ENCODE data around the gene CHRDL2. TPM values are rescaled to one million over a fixed set of nuclear protein-coding genes. Genes with fewer than 3 reads are reported as not detected.

Gene CHRDL2
- total and polyA plus RNA-seq, 7 donors: 6.1 to 45.1 (median 14.6) TPM; not detected in 1

DNA sequence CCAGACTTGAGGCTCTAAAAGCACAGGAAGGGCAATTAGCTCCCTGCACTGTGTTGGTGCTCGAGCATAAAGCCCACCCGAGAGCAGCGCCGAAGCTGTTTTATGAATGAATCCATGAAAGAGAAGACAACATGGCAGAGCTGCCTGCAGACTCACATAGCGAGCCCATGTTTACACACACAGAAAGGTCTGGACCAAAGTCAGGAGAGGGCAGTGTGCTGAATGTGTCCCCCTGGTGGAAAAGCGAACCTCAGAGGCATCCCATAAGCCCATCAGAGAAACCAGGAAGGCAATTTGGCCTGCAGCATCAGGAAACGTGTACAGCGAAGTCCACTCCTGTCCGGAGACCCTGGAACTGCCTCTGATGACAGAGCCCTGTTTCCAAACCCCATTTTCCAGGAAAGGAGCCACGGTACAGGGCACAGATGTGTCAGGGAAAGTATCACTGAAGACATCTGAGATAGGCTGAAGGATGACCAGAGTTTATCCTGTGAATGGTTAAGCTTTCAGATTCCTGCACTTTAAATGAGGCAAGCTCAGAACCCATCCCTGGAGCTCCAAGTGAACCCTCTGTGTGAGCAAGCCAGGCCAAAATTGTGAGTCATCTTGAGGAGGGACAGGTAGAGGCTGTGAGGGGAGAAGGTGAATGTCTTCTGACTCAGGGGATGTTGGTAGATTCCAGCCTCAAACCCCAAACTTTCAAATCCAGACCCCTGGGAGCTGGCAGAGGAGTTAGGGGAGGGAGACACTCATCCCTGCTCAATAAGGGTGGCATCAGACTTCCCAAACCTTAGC, 36.9 kb downstream of the CHRDL2 start:
- Histone ChIP-seq H3K4me3 (no peak overlapping the region), H3K27me3 (no peaks in the 10 kb centered on the region), H3K9me3 (no peaks in the 10 kb centered on the region), H3K36me3 (peaks cover 0 to 6% (median 0%) of the 10 kb centered on the region in 4 donors), H3K4me1 (peaks cover 0 to 53% (median 48%) of the 10 kb centered on the region in 4 donors), H3K27ac (peak overlapping the region in 3 of 4 donors; percentile 44 to 91 (median 86))
- intact Hi-C loops (cut with DNase I): loop anchor here (5.0 kb wide), 1 partner anchor 33 kb away; no protein-coding TSS in a partner anchor
- 78 to 79% methylated on average over 10 of the region's 10 CpGs for WGBS, 2 donors
- DNase-seq: no peak
- no peak for TF ChIP-seq POLR2A (IDR thresholded peaks at IDR 0.05)
- TF ChIP-seq CTCF (IDR thresholded peaks at IDR 0.05): peak in 1 of 4 experiments; percentile 20

DNA sequence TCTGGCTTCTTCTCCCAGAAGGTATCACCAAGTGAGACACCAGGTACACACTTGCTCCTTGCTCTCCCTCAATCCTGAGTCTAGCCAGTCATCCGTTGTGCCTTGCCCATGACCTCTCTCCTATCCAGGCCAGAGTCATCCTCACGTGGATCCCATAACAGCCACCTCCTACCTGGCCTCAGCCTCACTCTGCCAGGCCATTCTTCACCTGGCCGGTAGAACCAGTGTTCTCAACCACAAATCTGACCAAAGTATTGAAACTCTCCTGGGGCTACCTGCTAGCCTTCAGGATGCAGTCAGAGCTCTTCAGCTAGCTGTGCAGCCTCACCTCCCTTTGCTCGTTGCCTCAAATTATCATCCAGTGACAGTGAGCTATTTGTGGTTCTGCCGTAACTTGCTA, 37.7 kb downstream of the CHRDL2 start:
- 78 to 85% methylated on average over 5 of the region's 5 CpGs for WGBS, 2 donors
- no peak for DNase-seq
- H3K27ac ChIP-seq: peak overlapping the region in 2 of 4 donors; percentile 86 to 91
- H3K4me1 ChIP-seq: peaks cover 0 to 53% (median 48%) of the 10 kb centered on the region in 4 donors
- intact Hi-C loops (cut with DNase I): loop anchor here (5.0 kb wide), 1 partner anchor 34 kb away; no protein-coding TSS in a partner anchor
- no peaks in the 10 kb centered on the region for H3K27me3 ChIP-seq
- TF ChIP-seq POLR2A (IDR thresholded peaks at IDR 0.05) (no peak), EP300 (IDR thresholded peaks at IDR 0.05) (no peak), CTCF (IDR thresholded peaks at IDR 0.05) (no peak), POLR2AphosphoS5 (IDR thresholded peaks at IDR 0.05) (no peak)
- no peak overlapping the region for H3K4me3 ChIP-seq
- H3K9me3 ChIP-seq: no peaks in the 10 kb centered on the region
- H3K36me3 ChIP-seq: no peaks in the 10 kb centered on the region

DNA sequence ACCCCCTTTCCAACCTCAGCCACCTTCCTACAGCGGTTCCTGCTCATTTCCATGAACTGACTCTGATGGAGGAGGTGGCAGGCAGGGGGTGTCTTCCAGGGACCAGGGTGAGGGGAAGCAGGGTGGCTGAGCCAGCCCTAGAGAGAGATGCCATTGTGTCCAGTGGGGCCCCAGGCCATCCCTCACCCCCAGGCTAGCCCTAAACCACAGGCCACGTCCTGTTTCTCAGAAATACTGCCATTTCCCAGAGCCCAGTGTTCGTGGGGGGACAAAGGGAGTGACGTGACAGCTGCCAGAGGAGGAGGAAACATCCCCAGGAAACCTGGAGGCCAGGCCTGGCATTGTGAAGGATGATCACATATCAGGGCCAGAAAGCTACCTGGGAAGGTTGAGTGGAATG, 39.5 kb downstream of the CHRDL2 start:
- peaks cover 0 to 50% (median 43%) of the 10 kb centered on the region in 4 donors for H3K4me1 ChIP-seq
- intact Hi-C loops (cut with DNase I): loop anchor here (5.0 kb wide), 1 partner anchor 36 kb away; no protein-coding TSS in a partner anchor
- WGBS, 2 donors: 60 to 61% methylated on average over 4 of the region's 4 CpGs

GRCh38 chr11:74689666-74690065, 41.6 kb downstream of the CHRDL2 start:
- H3K36me3 ChIP-seq: no peaks in the 10 kb centered on the region
- intact Hi-C loops (cut with DNase I): loop anchor here (5.0 kb wide), 1 partner anchor 38 kb away; no protein-coding TSS in a partner anchor
- 94 to 97% methylated on average over 4 of the region's 4 CpGs for WGBS, 2 donors
- H3K4me1 ChIP-seq: peaks cover 0 to 33% (median 26%) of the 10 kb centered on the region in 4 donors
- no peak for DNase-seq
- no peaks in the 10 kb centered on the region for H3K27me3 ChIP-seq
- H3K4me3 ChIP-seq: no peak overlapping the region
- TF ChIP-seq EP300 (IDR thresholded peaks at IDR 0.05) (no peak), POLR2AphosphoS5 (IDR thresholded peaks at IDR 0.05) (no peak), POLR2A (IDR thresholded peaks at IDR 0.05) (no peak), CTCF (IDR thresholded peaks at IDR 0.05) (no peak)
- no peaks in the 10 kb centered on the region for H3K9me3 ChIP-seq
- no peak overlapping the region for H3K27ac ChIP-seq

More for the DNA sequence above, 39.5 kb downstream of the CHRDL2 start:
- DNase-seq: no peak
- no peak overlapping the region for H3K4me3 ChIP-seq
- H3K27me3 ChIP-seq: no peaks in the 10 kb centered on the region
- no peaks in the 10 kb centered on the region for H3K9me3 ChIP-seq
- TF ChIP-seq POLR2A (IDR thresholded peaks at IDR 0.05): no peak
- no peak for TF ChIP-seq EP300 (IDR thresholded peaks at IDR 0.05)
- TF ChIP-seq POLR2AphosphoS5 (IDR thresholded peaks at IDR 0.05): no peak
- no peak for TF ChIP-seq CTCF (IDR thresholded peaks at IDR 0.05)
- H3K27ac ChIP-seq: no peak overlapping the region
- H3K36me3 ChIP-seq: no peaks in the 10 kb centered on the region
